HG02938 (cell line): Measurements from ENCODE around the gene SDR42E2.
"Not testable (repeated sequence)": the region's sequence is repeated elsewhere in the genome, so short reads cannot be mapped to it uniquely, and the experiment has no call there.

Experiments
- ATAC-seq: cut with Tn5 transposase; IDR thresholded peaks from one replicate; pipeline ENCODE4 v1.9.1; 2021; ENCODE audit warnings: mild to moderate bottlenecking, moderate library complexity; ENCODE audit not compliant: unreplicated experiment

SDR42E2 gene

DNA sequence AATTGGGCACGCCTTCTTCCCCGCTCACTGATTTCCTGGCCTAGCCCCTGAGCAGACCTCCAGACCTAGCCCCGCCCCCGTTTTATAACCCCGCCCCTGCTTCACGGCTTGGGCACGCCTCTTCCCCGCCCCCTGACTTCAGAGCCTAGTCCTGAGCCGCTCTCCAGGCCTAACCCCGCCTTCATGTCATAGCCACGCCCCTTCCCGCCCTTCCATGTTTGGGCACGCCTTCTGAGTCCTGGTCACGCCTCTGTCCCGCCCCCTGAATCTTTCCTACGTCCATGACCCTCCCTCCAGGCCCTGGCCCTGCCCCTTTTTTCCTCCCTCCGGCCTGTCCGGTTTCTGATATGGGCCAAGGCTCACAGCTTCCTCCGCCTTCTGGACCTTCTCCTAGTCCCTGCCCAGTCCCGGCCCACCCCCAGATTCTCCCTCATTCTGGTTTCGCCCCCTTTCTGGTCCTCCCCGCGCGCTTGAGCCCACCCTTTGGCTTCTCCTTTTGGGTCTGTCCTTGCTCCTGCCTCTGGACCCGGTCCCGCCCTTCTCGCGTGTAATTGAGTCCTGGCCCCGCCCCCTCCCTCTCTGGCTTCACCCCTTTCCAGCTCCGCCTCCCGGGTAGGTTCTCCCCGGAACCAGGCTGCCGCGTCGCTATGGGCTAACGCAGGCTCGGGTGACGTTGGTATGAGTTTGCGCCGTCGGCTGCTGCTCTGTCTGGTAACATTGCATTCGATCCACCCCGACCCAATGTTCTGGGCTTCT lies 28.6 kb downstream of the SDR42E2 start:
- ATAC-seq, result peak; percentile 33

DNA sequence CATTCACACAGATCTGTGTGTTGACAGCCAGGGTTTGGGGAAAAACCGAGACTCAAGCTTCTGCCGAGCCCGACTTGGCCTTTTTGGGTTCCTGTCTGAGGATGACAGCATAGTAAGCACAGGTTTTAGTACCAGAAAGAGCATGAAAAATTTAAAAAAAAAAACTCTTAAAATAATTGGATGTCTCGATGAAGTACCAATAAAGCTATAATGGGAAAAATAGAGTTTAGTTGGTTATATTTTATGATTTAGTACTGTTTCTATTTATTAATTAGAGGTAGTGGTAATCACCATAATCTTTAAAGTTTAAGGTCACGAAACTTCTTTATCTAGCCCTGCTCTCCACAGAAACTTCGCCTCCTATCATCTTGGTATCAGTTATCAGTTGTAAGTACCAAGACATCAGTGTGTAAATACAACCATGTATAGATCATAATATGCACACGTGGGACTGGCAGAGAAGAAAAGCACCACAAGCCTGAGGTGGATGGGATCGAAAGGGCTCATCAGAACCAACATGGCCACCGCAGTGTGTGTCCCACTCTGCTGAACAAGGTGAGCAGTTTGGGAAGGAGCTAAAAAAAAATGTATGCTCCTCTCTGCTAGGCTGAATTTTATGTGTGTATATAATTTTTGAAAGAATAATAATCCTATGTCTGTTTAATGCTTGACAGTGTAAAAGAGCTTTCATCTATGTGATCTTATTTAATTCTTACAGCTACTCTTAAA lies 29.4 kb downstream of the SDR42E2 start:
- ATAC-seq, result no peak

DNA sequence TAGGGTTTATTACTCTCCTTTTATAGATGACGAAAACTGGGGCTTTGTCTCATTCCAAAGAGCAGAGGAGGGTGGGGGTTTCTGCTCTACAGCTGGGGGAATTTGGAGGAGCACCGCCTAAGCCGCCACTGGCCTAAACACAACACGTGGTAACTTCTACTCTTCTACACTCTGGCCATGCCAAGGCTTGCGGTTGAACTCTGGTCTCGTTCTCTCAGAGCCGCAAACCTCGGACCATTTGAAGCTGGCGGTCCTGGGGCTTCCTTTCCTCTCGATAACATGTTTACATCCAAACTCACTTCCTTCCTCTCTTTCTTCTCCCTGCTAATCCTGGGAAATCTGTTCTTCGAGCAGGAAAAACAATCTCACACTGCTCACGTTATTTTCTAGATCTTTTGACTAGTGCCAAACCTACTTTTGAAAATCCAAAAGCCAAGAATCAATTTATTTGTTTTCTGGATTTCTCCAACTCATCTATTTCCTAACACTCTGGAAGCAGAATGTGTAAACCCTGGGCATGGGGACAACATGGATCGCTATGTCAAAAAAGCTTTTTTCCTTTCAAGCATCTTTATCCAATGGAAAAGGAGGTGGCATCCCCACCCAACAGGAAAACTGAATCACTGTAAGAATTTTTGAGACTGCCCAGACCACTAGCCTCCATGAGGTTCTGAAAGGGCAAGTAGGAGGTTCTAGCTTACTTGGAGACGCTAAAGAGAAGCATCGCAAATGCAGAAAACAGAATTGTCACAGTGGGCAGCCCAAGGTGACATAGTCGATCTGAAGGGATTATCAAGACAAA lies 30.2 kb downstream of the SDR42E2 start:
- ATAC-seq, result peak; percentile 21

DNA sequence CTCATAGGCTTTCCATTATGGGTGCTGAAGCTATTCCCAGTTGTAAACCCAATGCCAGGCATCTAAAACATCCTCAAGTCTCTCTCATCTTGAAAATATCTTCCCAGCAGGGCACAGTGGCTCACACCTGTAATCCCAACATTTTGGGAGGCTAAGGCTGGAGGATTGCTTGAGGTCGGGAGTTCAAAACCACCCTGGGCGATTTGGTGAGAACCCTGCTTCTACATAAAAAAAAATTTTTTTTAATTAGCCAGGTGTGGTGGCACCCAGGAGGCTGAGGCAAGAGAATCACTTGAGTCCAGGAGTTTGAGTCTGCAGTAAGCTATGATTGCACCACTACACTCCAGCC lies 30.7 kb downstream of the SDR42E2 start:
- no peak for ATAC-seq

DNA sequence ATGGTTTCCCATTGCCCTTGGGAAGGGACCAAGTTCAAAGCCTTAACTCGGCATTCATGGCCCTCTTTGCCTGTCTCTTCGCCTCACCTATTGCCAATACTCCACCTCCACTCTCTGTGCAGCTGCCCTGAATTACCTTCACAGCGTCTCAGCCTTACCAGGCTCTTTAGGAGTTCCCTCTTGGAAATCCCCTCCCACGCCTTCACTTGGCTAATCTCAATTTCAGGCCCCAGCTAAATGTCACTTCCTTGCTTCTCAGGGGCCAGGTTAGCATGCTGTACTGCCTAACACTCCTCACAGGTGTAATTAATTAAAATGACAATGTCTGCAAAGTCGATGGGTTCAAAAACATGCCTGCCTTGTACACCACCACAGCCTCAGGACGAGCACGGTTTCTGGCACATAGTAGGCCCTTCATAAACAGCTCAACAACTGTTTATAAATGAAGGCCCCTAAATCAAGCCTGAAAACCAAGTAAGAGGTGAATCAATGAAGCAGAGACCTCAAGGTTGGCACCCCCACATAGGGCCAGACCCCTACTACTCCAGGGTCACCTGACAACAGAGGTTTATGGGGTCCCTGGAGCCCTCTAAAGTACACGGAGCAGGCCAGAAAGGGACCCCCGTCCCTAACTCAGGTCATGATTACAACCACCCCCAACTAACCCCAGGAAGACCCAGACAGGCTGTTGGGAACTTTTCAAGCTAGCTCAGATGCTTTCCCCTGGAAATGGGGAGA lies 32.6 kb downstream of the SDR42E2 start:
- ATAC-seq, result no peak

DNA sequence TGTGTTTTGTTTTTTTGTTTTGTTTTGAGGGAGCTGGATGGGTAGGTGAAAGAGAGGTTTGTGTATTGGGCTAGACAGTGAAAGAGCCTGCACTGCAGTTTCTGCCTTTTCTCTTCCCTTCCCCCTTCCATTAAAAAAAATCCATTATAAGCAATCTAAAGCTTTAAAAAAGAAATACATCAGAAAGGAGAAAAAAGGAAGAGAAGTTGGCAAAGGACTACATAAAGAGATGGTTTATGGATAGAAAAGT lies 33.1 kb downstream of the SDR42E2 start:
- ATAC-seq, result no peak

DNA sequence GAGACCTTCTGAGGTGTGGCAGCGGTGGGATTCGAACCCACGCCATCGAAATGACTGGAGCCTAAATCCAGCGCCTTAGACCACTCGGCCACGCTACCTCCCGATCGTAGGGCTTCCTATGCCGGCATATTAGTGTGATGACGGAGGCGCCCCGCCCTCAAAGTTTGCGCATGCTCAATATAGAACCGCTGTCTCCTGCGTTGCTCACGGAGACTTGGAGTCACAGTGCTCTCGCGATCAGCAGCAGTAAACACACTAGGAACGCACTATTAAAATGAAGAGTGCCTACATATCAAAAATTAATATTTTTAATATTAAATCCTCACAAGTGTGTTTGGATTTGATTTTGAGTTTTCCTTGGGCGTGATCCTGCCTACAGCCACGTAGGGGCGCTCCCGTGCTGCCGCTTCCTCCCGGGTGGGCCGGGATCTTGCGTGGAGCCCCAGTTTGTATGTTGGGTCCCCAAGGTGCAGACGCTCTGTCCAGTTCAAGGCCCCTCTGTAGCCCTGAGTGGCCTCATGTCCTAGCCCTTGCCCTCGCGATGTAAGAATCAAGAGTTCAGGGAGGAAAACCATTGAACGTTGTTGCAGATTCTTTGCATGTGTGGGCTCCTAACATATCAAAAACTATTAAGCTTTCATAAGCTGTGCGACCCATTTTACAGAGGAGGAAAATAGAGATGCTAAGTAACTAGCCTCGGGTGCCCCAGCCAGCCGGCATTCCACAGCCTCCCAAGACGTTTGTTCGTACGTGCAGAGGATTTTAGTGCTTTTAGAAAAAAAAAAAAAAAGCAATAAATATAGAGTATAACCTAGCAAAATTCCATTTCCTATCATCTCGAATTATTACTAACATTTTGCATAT lies 33.6 kb downstream of the SDR42E2 start:
- peak; percentile 29 for ATAC-seq

DNA sequence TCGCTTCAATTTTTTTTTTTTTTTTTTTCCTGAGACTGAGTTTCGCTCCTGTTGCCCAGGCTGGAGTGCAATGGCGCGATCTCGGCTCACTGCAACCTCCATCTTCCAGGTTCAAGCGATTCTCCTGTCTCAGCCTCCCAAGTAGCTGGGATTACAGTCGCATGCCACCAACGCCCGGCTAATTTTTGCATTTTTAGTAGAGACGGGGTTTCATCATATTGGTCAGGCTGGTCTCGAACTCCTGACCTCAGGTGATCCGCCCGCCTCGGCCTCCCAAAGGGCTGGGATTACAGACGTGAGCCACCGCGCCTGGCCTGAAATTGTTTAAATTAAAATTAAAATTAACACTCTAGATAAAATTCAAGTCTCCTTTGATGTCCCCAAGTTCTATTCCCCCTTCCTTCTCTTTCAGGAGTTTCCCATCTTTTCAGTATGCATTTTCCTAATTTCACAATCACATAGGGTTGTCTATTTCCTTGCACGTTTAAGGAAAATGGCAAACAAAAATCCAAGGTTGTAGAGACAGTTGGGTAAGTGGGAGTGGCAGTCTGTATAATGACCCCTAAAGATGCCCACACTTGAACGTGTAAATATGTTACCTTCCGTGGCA lies 34.4 kb downstream of the SDR42E2 start:
- not testable (repeated sequence) for ATAC-seq

DNA sequence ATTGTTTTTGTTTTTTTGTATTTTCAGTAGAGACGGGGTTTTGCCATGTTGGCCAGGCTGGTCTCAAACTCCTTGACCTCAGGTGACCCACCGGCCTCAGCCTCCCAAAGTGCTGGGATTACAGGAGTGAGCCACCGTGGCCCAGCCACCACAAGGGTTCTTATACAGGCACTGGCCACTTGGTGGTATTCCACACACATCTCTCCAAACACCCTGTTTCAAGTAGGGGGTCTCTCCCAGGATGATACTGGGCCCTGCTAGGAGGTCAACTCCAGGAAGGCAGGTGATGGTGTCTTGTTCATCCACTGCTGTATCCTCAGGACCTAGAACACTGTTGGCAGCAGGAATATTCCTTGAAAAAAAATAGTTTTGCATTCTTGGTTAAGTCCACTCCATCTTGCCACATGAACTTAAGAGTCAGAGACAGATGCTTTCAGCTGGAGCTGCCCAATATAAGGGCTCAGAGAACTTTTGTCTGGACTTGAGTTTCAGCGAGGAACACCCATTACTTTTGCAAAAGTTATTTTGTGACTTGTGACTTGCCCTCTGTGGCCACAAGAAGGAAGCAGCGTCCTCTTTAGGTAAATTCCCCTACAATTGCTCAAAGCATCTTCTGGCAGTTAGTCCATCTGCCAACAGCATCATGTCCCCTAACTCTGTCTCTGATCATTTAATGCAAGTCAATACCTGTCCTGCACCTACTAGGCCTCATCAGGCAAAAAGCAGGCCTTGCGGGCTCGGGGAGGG lies 36.4 kb downstream of the SDR42E2 start:
- no peak for ATAC-seq

DNA sequence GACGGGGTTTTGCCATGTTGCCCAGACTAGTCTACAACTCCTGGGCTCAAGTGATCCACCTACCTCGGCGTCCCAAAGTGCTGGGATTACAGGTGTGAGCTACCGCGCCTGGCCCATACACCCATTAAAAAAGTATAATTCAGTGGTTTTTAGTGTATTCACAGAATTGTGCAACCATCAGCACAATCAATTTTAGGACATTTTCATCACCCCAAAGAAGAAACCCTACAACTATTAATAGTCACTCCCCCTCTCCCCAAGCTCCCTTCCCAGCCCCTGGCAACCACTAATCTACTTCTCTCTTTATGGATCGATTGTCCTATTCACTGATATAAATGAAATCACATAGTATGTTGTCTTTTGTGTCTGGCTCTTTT lies 39.9 kb downstream of the SDR42E2 start:
- ATAC-seq, result no peak

DNA sequence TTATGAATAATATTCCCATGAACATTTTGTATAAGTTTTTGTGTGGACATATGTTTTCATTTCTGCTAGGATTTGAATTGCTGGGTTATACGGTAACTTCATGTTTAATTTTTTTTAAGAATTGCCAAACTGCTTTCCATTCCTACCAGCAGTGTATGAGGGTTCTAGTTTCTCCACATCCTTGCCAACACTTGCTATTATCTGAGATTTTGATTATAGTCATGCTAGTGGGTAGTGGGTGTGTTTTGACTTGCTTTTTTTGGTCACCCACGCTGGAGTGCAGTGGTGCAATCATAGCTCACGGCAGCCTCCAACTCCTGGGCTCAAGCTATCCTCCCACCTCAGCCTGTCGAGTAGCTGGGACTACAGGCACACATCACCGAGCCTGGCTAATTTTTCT lies 40.8 kb downstream of the SDR42E2 start:
- ATAC-seq, result no peak

DNA sequence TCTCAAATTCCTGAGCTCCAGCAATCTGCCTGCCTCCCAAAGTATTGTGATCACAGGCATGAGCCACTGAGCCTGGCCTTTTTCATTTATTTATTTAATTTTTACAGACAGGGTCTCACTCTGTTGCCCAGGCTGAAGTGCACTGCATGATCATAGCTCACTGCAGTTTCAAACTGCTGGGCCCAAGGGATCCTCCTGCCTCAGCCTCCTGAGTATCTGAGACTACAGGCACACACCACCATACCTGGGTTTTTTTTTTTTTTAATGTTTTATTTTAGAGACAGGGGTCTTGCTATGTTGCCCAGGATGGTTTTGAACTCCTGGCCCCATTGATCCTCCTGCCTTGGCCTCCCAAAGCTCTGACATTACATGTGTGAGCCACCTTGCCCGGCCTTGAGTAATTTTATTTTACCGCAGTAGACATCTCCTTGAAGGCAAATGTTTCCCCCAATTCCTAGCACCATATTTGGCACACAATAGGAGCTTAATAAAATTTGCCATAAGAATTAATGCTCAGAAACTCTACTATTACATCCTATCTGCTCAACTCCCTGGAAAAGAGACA lies 41.9 kb downstream of the SDR42E2 start:
- no peak for ATAC-seq

DNA sequence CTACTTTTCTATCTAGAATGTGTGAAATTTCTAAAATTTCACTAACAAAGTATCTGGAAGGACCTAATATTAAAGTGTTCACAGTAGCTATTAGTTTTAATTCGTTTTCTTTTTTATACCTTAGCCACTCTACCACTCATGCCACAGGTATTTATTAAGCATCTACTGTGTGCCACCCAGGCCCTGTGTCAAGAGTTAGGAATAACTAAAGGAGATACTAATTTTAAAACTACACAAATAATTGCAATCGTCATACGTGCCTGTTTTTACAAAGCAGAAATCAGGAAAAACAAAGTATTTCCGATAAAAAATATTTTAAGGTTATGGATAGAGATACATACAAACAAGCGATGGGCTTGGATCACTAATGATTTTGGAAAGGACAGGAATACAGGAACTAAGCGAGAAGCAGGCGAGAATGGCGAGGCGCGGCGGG lies 43.3 kb downstream of the SDR42E2 start:
- no peak for ATAC-seq

DNA sequence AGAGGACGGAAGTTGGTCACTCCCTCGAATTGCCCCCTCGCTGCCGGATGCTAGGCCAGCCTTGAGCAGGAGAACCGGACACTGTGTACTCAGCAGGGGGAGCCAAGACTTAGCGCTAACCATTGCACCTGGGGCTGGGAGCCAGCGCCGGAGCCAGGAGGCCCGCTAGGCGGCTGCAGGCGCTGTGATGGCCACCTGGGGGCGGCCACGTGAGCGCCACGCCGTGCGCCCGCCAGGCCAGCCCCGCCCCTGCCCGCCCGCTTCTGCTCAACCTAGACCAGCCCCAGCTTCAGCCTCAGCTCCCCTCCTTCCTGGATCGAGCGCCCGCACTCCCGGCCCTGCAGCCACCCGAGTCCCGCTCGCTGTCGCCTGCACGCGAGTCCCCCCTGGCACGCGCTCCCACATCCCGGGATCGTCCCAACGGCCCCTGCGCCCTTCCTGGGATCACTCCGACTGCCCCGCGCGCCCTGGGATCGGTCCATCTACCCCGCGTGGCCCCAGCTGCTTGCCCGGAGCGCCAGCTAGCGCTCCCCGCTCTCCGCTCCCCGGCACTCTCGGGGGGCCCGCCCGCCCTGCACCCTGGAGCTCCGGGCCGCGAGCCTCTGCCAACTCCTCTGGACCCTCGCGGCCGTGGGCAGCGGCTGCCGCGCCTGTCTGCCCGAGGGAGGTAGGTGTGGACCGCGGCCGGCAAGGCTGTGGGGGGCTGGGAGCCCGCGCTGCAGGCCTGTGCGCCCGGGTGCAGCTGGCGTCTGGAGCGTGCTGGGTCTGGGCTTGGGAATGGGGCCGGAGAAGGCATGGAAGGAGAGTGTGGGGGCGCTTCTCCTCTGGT lies 43.9 kb downstream of the SDR42E2 start, which contains the start of gene EEF2K:
Gene EEF2K (plus strand): TSS at position 266 of the 829 bp plus-strand sequence. CDS start 19,452 bp downstream, outside the sequence.
- ATAC-seq, result peak; percentile 61

DNA sequence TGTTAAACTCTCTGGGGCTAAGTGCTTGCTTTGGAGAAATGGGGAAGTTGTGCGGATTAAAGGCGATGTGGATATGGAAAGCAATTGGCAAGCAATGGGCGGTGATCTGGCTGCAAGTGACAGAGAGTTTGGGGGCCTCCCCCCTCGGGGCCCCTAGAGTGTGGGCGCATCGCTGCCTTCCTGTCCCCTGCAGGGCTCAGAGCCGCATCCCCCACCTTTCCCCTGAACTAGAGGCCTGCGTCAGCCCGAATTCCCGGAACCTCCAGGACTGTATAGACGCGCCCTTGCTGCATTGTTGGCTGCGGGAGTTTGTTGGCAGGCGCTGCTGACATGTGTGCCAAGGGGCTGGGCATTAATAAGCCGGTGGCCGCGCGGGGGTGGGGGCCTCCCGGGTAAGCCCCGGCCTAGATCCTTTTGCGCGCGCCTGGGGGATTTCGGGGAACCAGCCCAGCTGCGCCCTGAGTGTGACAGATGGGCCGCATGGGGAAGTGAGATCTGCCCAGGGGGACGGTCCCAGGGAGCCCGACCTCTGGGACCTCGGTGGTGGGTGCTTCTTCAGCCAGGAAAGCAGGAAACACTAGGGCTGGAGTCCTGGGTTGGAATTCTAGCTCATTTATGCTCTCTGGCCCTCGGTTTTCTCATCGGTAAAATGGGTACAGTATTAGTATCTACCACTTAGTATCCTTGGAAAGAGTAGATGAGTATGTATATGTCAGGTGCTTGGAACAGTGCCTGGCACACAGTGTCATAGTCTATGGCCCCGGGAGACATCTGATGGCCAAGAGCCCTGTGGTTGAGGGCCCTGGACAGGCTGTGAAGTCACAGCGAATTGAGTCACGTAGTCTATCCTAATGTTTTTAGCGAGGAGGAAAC lies 44.8 kb downstream of the SDR42E2 start:
- peak; percentile 37 for ATAC-seq

DNA sequence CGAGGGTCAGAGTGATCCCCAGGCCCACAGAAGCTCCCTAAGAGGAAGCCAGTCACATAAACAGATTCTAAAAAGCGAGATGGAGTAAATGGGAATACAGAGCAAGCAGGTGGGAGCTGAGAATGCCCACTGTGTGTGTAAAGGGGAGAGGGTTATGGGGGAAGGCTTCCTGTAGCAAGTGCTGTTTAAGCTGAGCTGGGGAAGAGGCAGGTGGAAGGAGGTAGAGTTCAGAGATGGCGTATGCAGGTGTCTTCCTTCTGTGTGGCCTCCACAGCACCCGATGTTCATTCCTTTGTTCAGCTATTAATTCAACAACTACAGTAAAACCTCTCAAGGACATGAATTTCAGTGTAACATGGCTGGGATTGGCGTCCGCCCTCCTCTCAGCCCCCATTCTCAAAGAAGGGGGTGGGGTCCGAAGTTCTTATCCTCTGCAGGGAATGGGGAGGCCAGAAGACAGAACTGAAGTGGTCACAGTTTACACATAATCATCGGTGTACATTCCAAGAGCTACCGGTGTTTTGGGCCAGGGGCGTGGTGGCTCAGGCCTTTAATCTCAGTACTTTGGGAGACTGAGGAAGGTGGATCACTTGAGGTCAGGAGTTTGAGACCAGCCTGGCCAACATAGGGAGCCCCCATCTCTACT lies 45.5 kb downstream of the SDR42E2 start:
- ATAC-seq, result no peak
